K562 (cell line): ENCODE data around the gene VPS37D. TPM values are rescaled to one million over a fixed set of nuclear protein-coding genes. Genes with fewer than 3 reads are reported as not detected.
A peak's percentile ranks its signal among the peaks of the same experiment; 100 is the strongest.

Source experiments
- BCOR ChIP-seq: fragments of 450-650 bp; IDR thresholded peaks from 2 replicates; pipeline ENCODE4 v1.6.1; 2016
- EWSR1 ChIP-seq: fragments of 450-650 bp; IDR thresholded peaks from 2 replicates; pipeline ENCODE4 v1.6.1; 2018; ENCODE audit warnings: borderline replicate concordance, mild to moderate bottlenecking, low read depth, moderate library complexity; ENCODE audit not compliant: partially characterized antibody
- GABPA ChIP-seq: fragments of 200-800 bp; sonication (Bioruptor generic); conservative IDR thresholded peaks from 2 replicates; pipeline ENCODE4 v1.6.1; 2016; ENCODE audit warnings: low read depth, missing genetic modification characterization, missing compliant biosample characterization
- MAFF ChIP-seq: IDR thresholded peaks from 2 replicates; pipeline ENCODE4 v1.6.1; 2012; ENCODE audit warnings: low read length, improper control_type of control experiment
- MXD1 ChIP-seq: fragments of 250-450 bp; sonication (Bioruptor Pico); IDR thresholded peaks from 2 replicates; pipeline ENCODE4 v1.8.0; 2021; ENCODE audit warnings: borderline replicate concordance, mild to moderate bottlenecking, moderate library complexity; ENCODE audit not compliant: poor library complexity, severe bottlenecking
- STAT6 ChIP-seq: sonication (generic); formaldehyde crosslinking; IDR thresholded peaks from 2 replicates; pipeline ENCODE4 v1.8.1; 2023; ENCODE audit warnings: mild to moderate bottlenecking, missing genetic modification reagents
- TRIM28 ChIP-seq: fragments of 450-650 bp; IDR thresholded peaks from 2 replicates; pipeline ENCODE4 v1.6.1; 2017
- TSC22D4 ChIP-seq: fragments of 450-650 bp; IDR thresholded peaks from 2 replicates; pipeline ENCODE4 v1.6.1; 2016; ENCODE audit warnings: missing genetic modification characterization, missing biosample characterization, control low read depth
- YBX1 ChIP-seq: fragments of 450-650 bp; IDR thresholded peaks from 2 replicates; pipeline ENCODE4 v1.7.1; 2016; ENCODE audit warnings: mild to moderate bottlenecking
- ZBTB33 ChIP-seq: sonication (generic); formaldehyde crosslinking; IDR thresholded peaks from 2 replicates; pipeline ENCODE4 v1.8.1; 2023; ENCODE audit warnings: mild to moderate bottlenecking, missing genetic modification reagents
- ZNF184 ChIP-seq: sonication (generic); formaldehyde crosslinking; IDR thresholded peaks from 2 replicates; pipeline ENCODE4 v1.5.0; 2020; ENCODE audit warnings: missing genetic modification reagents
- ZNF318 ChIP-seq, 2 experiments: fragments of 450-650 bp; IDR thresholded peaks; 2 replicates each; pipeline ENCODE4 v1.6.1; 2016; ENCODE audit warnings: mild to moderate bottlenecking in 2 of 2, borderline replicate concordance in 1 of 2, low read depth in 1 of 2, moderate library complexity in 1 of 2
- ZNF445 ChIP-seq: fragments of 250-450 bp; sonication (Bioruptor Pico); IDR thresholded peaks from 2 replicates; pipeline ENCODE4 v1.4.0; 2020; ENCODE audit warnings: low read depth, mild to moderate bottlenecking, moderate library complexity
- polyA plus RNA-seq, 8 experiments: library from polyadenylated mRNA; depleted of rRNA in 4 of 8; stranded (reverse) in 5 of 8; unstranded in 3 of 8; fragments of >200 nt; fragmentation: Nextera tagmentation in 2 of 8; fragmentation: Illumina TruSeq in 1 of 8; extraction: Ambion mirVana in 2 of 8; extraction: Trizol in 1 of 8; gene quantifications; 2 replicates each; pipeline versions ENCODE4 v1.2.1 to v1.2.3, GENCODE V29; 2011 to 2014; ENCODE audit warnings: inconsistent platforms in 1 of 8, missing spikeins in 1 of 8
- total RNA-seq, 7 experiments: library from RNA; depleted of rRNA in 6 of 7; stranded (reverse); fragments of >200 nt in 6 of 7; fragmentation: Illumina TruSeq in 2 of 7; extraction: Trizol in 2 of 7; gene quantifications; 2 replicates each; pipeline versions ENCODE4 v1.2.1 to v1.2.3, GENCODE V29; 2011 to 2021; ENCODE audit warnings: low replicate concordance in 1 of 7

The VPS37D gene
- total and polyA plus RNA-seq, 9 of the 15 experiments (the other 6 are each of a cell fraction or from before 2014, with no cell fraction given): 0.25 to 2.3 (median 1.0) TPM; not detected in 3

- TF ChIP-seq STAT6 (CRISPR knock-in tag): no peak
- TF ChIP-seq YBX1: no peak
- TF ChIP-seq MXD1 (CRISPR knock-in tag): no peak
- TF ChIP-seq EWSR1: no peak
- peak; percentile 92 for TF ChIP-seq BCOR
- no peak for TF ChIP-seq TSC22D4
- TF ChIP-seq GABPA (tag): no peak
- TF ChIP-seq ZNF184 (CRISPR knock-in tag): peak; percentile 97
- no peak for TF ChIP-seq ZNF445 (CRISPR knock-in tag)
- TF ChIP-seq ZNF318 (IDR thresholded peaks at IDR 0.05; ENCODE audit: borderline replicate concordance in 1 of 2, low read depth in 1 of 2): no peak
- peak; percentile 82 for TF ChIP-seq TRIM28
- no peak for TF ChIP-seq ZBTB33 (CRISPR knock-in tag)
- TF ChIP-seq MAFF: no peak
These were observed 4.6 kb upstream of the VPS37D start (continued) for GRCh38 chr7:73663033-73663432.
